Astrocyte (in vitro differentiated cells and primary cell): ENCODE results near the gene ESRRB. TPM values are rescaled to one million over a fixed set of nuclear protein-coding genes. Genes with fewer than 3 reads are reported as not detected.

Experiments
- DNase-seq: peaks from one replicate; pipeline ENCODE4 v3.0.0-alpha.2; 2010; ENCODE audit warnings: low read depth
- FAIRE-seq: peaks from 2 replicates; lab custom pipeline; 2011; peaks lifted over from hg19 to GRCh38; lab: Jason Lieb, UNC
- H2AFZ ChIP-seq: 2 replicates; pipeline ENCODE4 v1.6.0; 2012; ENCODE audit warnings: low read depth, low read length, inconsistent platforms
- H3K27ac ChIP-seq: 2 replicates; pipeline ENCODE4 v1.5.1; 2011; ENCODE audit warnings: low read depth, low read length, inconsistent platforms
- H3K27me3 ChIP-seq: 2 replicates; pipeline ENCODE4 v1.6.0; 2011; ENCODE audit warnings: low read length, inconsistent platforms; ENCODE audit not compliant: insufficient read depth
- H3K36me3 ChIP-seq: 2 replicates; pipeline ENCODE4 v1.5.1; 2011; ENCODE audit warnings: low read length, inconsistent platforms; ENCODE audit not compliant: insufficient read depth
- H3K4me1 ChIP-seq: 2 replicates; pipeline ENCODE4 v1.5.1; 2011; ENCODE audit warnings: low read length, inconsistent platforms; ENCODE audit not compliant: insufficient read depth
- H3K4me2 ChIP-seq: 2 replicates; pipeline ENCODE4 v1.6.0; 2012; ENCODE audit warnings: low read length, inconsistent platforms
- H3K4me3 ChIP-seq: 2 replicates; pipeline ENCODE4 v1.5.1; 2011; ENCODE audit warnings: low read depth, mild to moderate bottlenecking, low read length, inconsistent platforms; ENCODE audit not compliant: insufficient read depth
- H3K79me2 ChIP-seq: 2 replicates; pipeline ENCODE4 v1.6.0; 2012; ENCODE audit warnings: mild to moderate bottlenecking, low read length, inconsistent platforms; ENCODE audit not compliant: insufficient read depth
- H3K9ac ChIP-seq: 2 replicates; pipeline ENCODE4 v1.6.0; 2012; ENCODE audit warnings: mild to moderate bottlenecking, low read length, inconsistent platforms
- H3K9me3 ChIP-seq: 2 replicates; pipeline ENCODE4 v1.5.1; 2012; ENCODE audit warnings: low read depth, mild to moderate bottlenecking, low read length, inconsistent platforms; ENCODE audit not compliant: insufficient read depth
- H4K20me1 ChIP-seq: 2 replicates; pipeline ENCODE4 v1.6.0; 2012; ENCODE audit warnings: low read length, inconsistent platforms; ENCODE audit not compliant: insufficient read depth
- H3K27ac Mint-ChIP-seq: one replicate; pipeline ENCODE4 v1.8.0; 2021; ENCODE audit warnings: mild to moderate bottlenecking, mixed read lengths; ENCODE audit not compliant: unreplicated experiment
- H3K27me3 Mint-ChIP-seq: one replicate; pipeline ENCODE4 v1.8.0; 2021; ENCODE audit warnings: low read depth, mixed read lengths; ENCODE audit not compliant: unreplicated experiment
- H3K36me3 Mint-ChIP-seq: one replicate; pipeline ENCODE4 v1.8.0; 2021; ENCODE audit warnings: low read depth, mixed read lengths; ENCODE audit not compliant: unreplicated experiment
- H3K4me1 Mint-ChIP-seq: one replicate; pipeline ENCODE4 v1.8.0; 2021; ENCODE audit warnings: low read depth, mixed read lengths; ENCODE audit not compliant: unreplicated experiment
- H3K4me3 Mint-ChIP-seq: one replicate; pipeline ENCODE4 v1.8.0; 2021; ENCODE audit warnings: mild to moderate bottlenecking, moderate library complexity, mixed read lengths; ENCODE audit not compliant: unreplicated experiment
- H3K9me3 Mint-ChIP-seq: one replicate; pipeline ENCODE4 v1.8.0; 2021; ENCODE audit warnings: mild to moderate bottlenecking, mixed read lengths; ENCODE audit not compliant: unreplicated experiment
- EZH2 ChIP-seq: IDR thresholded peaks from 2 replicates; pipeline ENCODE4 v1.6.1; 2012; ENCODE audit warnings: mild to moderate bottlenecking, low read length, inconsistent platforms; ENCODE audit not compliant: insufficient read depth
- total RNA-seq: library from RNA; stranded (reverse); gene quantifications from 2 replicates; pipeline ENCODE4 v1.2.1, GENCODE V29; 2021
- TF ChIP-seq, protein P1 (sequence below): IDR thresholded peaks from 2 replicates; pipeline ENCODE4 v1.5.1; 2011; ENCODE audit warnings: low read depth, mild to moderate bottlenecking, inconsistent platforms, low read length, moderate library complexity; ENCODE audit not compliant: insufficient read depth

The ESRRB gene
- total RNA-seq, 1 donor from 2014 or later, result not detected

DNA sequence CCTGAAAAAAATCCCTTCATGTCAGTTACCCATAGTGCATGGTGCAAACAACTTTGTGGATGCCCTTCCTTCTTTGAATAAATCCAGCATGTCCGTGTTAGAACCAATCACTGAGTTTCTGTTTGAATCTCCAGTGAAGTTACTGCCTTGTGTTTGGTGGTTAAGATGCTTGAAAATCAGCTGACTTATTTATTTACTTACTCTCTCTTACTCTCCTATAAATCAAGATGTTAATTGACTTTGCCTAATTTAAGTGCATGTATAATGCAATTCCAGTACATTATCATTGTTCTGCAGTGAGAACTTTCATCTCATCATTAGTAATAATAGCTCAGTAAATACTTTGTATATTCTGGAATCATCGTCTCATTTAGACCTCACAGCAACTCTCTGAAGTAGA lies 114.2 kb downstream of the ESRRB start:
- Mint-ChIP-seq H3K36me3 (no peaks in the 10 kb centered on the region), H3K4me1 (no peaks in the 10 kb centered on the region), H3K27ac (no peak overlapping the region), H3K9me3 (no peaks in the 10 kb centered on the region), H3K4me3 (no peak overlapping the region), H3K27me3 (peaks cover 26% of the 10 kb centered on the region)
- H3K4me3 ChIP-seq, result no peak overlapping the region
- no peak overlapping the region for H2AFZ ChIP-seq
- H3K36me3 ChIP-seq, result no peaks in the 10 kb centered on the region
- no peaks in the 10 kb centered on the region for H3K4me1 ChIP-seq
- H4K20me1 ChIP-seq, result no peaks in the 10 kb centered on the region
- H3K27me3 ChIP-seq, result no peaks in the 10 kb centered on the region
- TF ChIP-seq EZH2, result no peak
- TF ChIP-seq, protein P1, sequence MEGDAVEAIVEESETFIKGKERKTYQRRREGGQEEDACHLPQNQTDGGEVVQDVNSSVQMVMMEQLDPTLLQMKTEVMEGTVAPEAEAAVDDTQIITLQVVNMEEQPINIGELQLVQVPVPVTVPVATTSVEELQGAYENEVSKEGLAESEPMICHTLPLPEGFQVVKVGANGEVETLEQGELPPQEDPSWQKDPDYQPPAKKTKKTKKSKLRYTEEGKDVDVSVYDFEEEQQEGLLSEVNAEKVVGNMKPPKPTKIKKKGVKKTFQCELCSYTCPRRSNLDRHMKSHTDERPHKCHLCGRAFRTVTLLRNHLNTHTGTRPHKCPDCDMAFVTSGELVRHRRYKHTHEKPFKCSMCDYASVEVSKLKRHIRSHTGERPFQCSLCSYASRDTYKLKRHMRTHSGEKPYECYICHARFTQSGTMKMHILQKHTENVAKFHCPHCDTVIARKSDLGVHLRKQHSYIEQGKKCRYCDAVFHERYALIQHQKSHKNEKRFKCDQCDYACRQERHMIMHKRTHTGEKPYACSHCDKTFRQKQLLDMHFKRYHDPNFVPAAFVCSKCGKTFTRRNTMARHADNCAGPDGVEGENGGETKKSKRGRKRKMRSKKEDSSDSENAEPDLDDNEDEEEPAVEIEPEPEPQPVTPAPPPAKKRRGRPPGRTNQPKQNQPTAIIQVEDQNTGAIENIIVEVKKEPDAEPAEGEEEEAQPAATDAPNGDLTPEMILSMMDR, result no peak
- FAIRE-seq, result no peak
- no peak overlapping the region for H3K27ac ChIP-seq
- H3K4me2 ChIP-seq, result no peak overlapping the region
- H3K9ac ChIP-seq, result no peak overlapping the region
- no peak for DNase-seq
- H3K79me2 ChIP-seq, result no peaks in the 10 kb centered on the region
- no peaks in the 10 kb centered on the region for H3K9me3 ChIP-seq

DNA sequence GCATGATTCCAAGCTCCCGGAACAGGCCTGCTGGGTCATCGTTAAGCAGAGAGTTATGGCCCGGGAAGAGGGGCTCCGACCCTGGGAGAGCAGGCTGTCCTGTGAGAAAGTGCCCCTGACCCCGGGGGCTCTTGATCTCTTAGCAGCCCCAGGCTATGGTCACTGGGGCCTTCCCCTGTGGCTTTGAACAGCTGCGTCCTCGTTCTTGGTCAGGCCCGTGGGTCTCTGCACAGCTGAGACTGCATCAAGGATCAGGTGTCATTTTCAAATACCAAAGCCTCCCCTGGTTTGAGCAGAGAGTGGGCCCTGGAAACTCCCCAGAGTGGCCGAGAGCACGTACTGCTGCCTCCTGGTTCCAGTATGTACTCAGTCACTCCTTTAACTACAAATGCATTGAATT lies 114.8 kb downstream of the ESRRB start:
- FAIRE-seq, result no peak
- no peaks in the 10 kb centered on the region for H3K36me3 ChIP-seq
- H3K9ac ChIP-seq, result no peak overlapping the region
- H3K4me2 ChIP-seq, result no peak overlapping the region
- H3K9me3 ChIP-seq, result no peaks in the 10 kb centered on the region
- Mint-ChIP-seq H3K9me3 (no peaks in the 10 kb centered on the region), H3K4me1 (no peaks in the 10 kb centered on the region), H3K27ac (no peak overlapping the region), H3K27me3 (peaks cover 26% of the 10 kb centered on the region), H3K4me3 (no peak overlapping the region), H3K36me3 (no peaks in the 10 kb centered on the region)
- no peak overlapping the region for H3K4me3 ChIP-seq
- H4K20me1 ChIP-seq, result no peaks in the 10 kb centered on the region
- no peak overlapping the region for H3K27ac ChIP-seq
- H3K4me1 ChIP-seq, result no peaks in the 10 kb centered on the region
- DNase-seq, result no peak
- no peaks in the 10 kb centered on the region for H3K79me2 ChIP-seq
- no peak overlapping the region for H2AFZ ChIP-seq
- TF ChIP-seq, protein P1, result no peak
- no peaks in the 10 kb centered on the region for H3K27me3 ChIP-seq

DNA sequence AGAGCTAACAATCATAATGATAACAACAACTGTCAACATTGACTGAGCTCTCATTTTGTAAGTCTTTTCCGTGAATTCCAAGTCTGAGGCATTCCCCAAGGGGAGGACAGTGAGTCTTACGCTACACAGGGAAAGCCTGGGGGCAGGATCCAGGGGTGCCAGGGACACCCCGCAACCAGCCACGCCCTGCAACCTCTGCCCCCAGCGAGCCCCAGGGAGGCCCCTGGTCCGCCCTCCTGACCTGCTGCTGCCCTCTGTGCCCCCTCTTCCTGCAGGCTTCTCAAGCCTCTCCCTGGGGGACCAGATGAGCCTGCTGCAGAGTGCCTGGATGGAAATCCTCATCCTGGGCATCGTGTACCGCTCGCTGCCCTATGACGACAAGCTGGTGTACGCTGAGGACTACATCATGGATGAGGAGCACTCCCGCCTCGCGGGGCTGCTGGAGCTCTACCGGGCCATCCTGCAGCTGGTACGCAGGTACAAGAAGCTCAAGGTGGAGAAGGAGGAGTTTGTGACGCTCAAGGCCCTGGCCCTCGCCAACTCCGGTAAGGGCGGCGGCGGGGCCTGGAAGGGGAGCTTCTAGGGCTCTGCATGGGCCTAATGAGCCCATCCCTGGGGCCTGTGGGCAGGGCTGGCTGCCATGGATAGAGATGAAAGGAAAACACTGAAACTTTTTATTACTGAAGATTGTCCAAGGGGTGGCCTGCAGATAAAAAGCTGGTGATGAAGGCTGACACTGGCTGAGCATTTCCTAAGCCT lies 115.4 kb downstream of the ESRRB start:
- no peaks in the 10 kb centered on the region for H3K79me2 ChIP-seq
- H2AFZ ChIP-seq, result no peak overlapping the region
- H3K4me3 Mint-ChIP-seq, result no peak overlapping the region

More for the DNA sequence above, 115.4 kb downstream of the ESRRB start:
- no peaks in the 10 kb centered on the region for H4K20me1 ChIP-seq
- no peak for DNase-seq
- H3K36me3 Mint-ChIP-seq, result no peaks in the 10 kb centered on the region
- no peak for FAIRE-seq
- no peak for TF ChIP-seq EZH2
- TF ChIP-seq, protein P1, result no peak
- no peak overlapping the region for H3K4me2 ChIP-seq
- H3K27ac Mint-ChIP-seq, result no peak overlapping the region
- H3K27ac ChIP-seq, result no peak overlapping the region
- H3K9ac ChIP-seq, result no peak overlapping the region
- peaks cover 31% of the 10 kb centered on the region for H3K27me3 Mint-ChIP-seq
- no peaks in the 10 kb centered on the region for H3K4me1 Mint-ChIP-seq
- H3K9me3 ChIP-seq, result no peaks in the 10 kb centered on the region
- H3K4me3 ChIP-seq, result no peak overlapping the region
- H3K9me3 Mint-ChIP-seq, result no peaks in the 10 kb centered on the region
- H3K27me3 ChIP-seq, result no peaks in the 10 kb centered on the region
- H3K4me1 ChIP-seq, result no peaks in the 10 kb centered on the region
- H3K36me3 ChIP-seq, result no peaks in the 10 kb centered on the region
